Adrenal gland (tissue), 12 donors: Measurements from ENCODE around the gene MYO1E. TPM values are rescaled to one million over a fixed set of nuclear protein-coding genes. Genes with fewer than 3 reads are reported as not detected.

Experiments
- DNase-seq, 7 donors: peaks; one replicate each; pipeline ENCODE4 v3.0.0-alpha.2; 2019 to 2020
- H3K27ac ChIP-seq, 5 donors: fragments of 200-600 bp; sonication (generic) in 4 of 5; 1 replicate in 3 of 5; 2 replicates in 2 of 5; pipeline versions ENCODE4 v1.5.1 to v1.8.0; 2016 to 2020; ENCODE audit warnings: mild to moderate bottlenecking in 1 of 5
- H3K27me3 ChIP-seq: fragments of 200-600 bp; 2 replicates; pipeline ENCODE4 v1.8.0; 2021
- H3K36me3 ChIP-seq, 2 donors: fragments of 200-600 bp; replicated peaks in 1 of 2; 1 replicate in 1 of 2; 2 replicates in 1 of 2; pipeline versions ENCODE4 v1.5.1 to v1.8.0; 2018 to 2022
- H3K4me1 ChIP-seq, 2 donors: fragments of 200-600 bp; replicated peaks in 1 of 2; 1 replicate in 1 of 2; 2 replicates in 1 of 2; pipeline versions ENCODE4 v1.5.1 to v1.8.0; 2018 to 2021
- H3K4me3 ChIP-seq, 4 donors: fragments of 200-600 bp; sonication (generic) in 3 of 4; one replicate each; pipeline ENCODE4 v1.5.1; 2016 to 2018
- H3K9me3 ChIP-seq, 3 donors: fragments of 200-600 bp; sonication (generic) in 1 of 3; replicated peaks in 1 of 3; 1 replicate in 2 of 3; 2 replicates in 1 of 3; pipeline versions ENCODE4 v1.5.1 to v1.8.0; 2016 to 2021
- CTCF ChIP-seq, 6 experiments: fragments of 450-650 bp in 4 of 6; fragments of 200-600 bp in 2 of 6; sonication (generic) in 1 of 6; IDR thresholded peaks; 1 replicate in 5 of 6; 2 replicates in 1 of 6; pipeline versions ENCODE4 v1.5.1 to v1.8.0; 2016 to 2021; ENCODE audit warnings: antibody characterized with exemption in 6 of 6, mild to moderate bottlenecking in 2 of 6, moderate library complexity in 1 of 6
- POLR2A ChIP-seq, 2 donors: fragments of 450-650 bp; IDR thresholded peaks; one replicate each; pipeline ENCODE4 v1.6.1; 2017; ENCODE audit warnings: antibody characterized with exemption in 2 of 2, mild to moderate bottlenecking in 2 of 2, moderate library complexity in 1 of 2
- WGBS, 4 donors: extraction: QIAGEN DNeasy Blood & Tissue Kit in 2 of 4; methylation state at CpG; one replicate each; pipeline versions ENCODE4 v1.1.5 to v1.1.7; 2013 to 2017; 5-methylcytosine and 5-hydroxymethylcytosine counted together
- intact Hi-C, 2 donors: fragments of 100-400 bp; cut with DNase I; formaldehyde crosslinking; loops; one replicate each; pipeline versions ENCODE4 v1.14.1 to v1.15.0; 2022 to 2023
- polyA plus RNA-seq, 3 donors: library from polyadenylated mRNA; stranded (reverse); fragments of 200-250 nt in 2 of 3; fragments of 350-450 nt in 1 of 3; fragmentation: Illumina TruSeq in 1 of 3; extraction: RNeasy Lipid Tissue Mini Kit (QIAGEN cat#74804) in 1 of 3; gene quantifications; one replicate each; pipeline ENCODE4 v1.2.3, GENCODE V29; 2013 to 2014
- total RNA-seq, 9 donors: library from RNA; depleted of rRNA in 4 of 9; stranded (reverse); fragments of >200 nt in 4 of 9; fragments of 120-200 nt in 1 of 9; fragmentation: NEBNext Ultra II Directional in 1 of 9; extraction: Animal tissue kit (Norgen Biotek cat#: 25700) in 1 of 9; gene quantifications; one replicate each; pipeline versions ENCODE4 v1.1.0 to v1.2.4, GENCODE V29; 2013 to 2023
- donor health status: healthy with polysubstance abuse.
- donor health status: Bipolar disorder and iron deficiency.
- donor health status: DM: yes; HTN: yes; CAD: no.
- donor health status: DM: no; HTN: no; CAD: no.
- donor health status: DM: no; HTN: no; CAD: no.
- donor health status: DM: yes; HTN: yes; CAD: no.

The MYO1E gene
- total and polyA plus RNA-seq, 12 donors = 11.9 to 50.8 (median 26.0) TPM

GRCh38 chr15:59260090-59260489 lies 112.6 kb downstream of the MYO1E start:
- no peaks in the 10 kb centered on the region for H3K27me3 ChIP-seq
- 85 to 95% (median 93%) methylated on average over 6 of the region's 6 CpGs for WGBS, 4 donors

GRCh38 chr15:59259137-59259943 lies 113.3 kb downstream of the MYO1E start:
- intact Hi-C loops = no loop called here
- Histone ChIP-seq H3K4me1 (no peaks in the 10 kb centered on the region), H3K36me3 (no peaks in the 10 kb centered on the region), H3K27ac (no peak overlapping the region), H3K4me3 (no peak overlapping the region), H3K9me3 (no peaks in the 10 kb centered on the region), H3K27me3 (no peaks in the 10 kb centered on the region)
- TF ChIP-seq POLR2A (IDR thresholded peaks at IDR 0.05) (no peak), CTCF (IDR thresholded peaks at IDR 0.05) (no peak)
- 85 to 88% (median 87%) methylated on average over 5 of the region's 5 CpGs for WGBS, 4 donors
- DNase-seq = no peak

More at GRCh38 chr15:59260090-59260489, 112.6 kb downstream of the MYO1E start:
- intact Hi-C loops = no loop called here
- no peaks in the 10 kb centered on the region for H3K36me3 ChIP-seq
- TF ChIP-seq CTCF (IDR thresholded peaks at IDR 0.05) = no peak
- TF ChIP-seq POLR2A (IDR thresholded peaks at IDR 0.05) = no peak
- no peak for DNase-seq
- H3K27ac ChIP-seq = no peak overlapping the region
- H3K4me1 ChIP-seq = no peaks in the 10 kb centered on the region
- H3K9me3 ChIP-seq = no peaks in the 10 kb centered on the region
- no peak overlapping the region for H3K4me3 ChIP-seq

- Histone ChIP-seq H3K4me3 (no peak overlapping the region), H3K9me3 (no peaks in the 10 kb centered on the region), H3K27me3 (no peaks in the 10 kb centered on the region), H3K27ac (no peak overlapping the region), H3K36me3 (no peaks in the 10 kb centered on the region), H3K4me1 (no peaks in the 10 kb centered on the region)
- no peak for TF ChIP-seq POLR2A (IDR thresholded peaks at IDR 0.05)
- no peak for TF ChIP-seq CTCF (IDR thresholded peaks at IDR 0.05)
- WGBS, 4 donors = 72 to 75% (median 74%) methylated on average over 4 of the region's 4 CpGs
- no peak for DNase-seq
- intact Hi-C loops = no loop called here
Observed at GRCh38 chr15:59258317-59258716, 114.4 kb downstream of the MYO1E start.

DNA sequence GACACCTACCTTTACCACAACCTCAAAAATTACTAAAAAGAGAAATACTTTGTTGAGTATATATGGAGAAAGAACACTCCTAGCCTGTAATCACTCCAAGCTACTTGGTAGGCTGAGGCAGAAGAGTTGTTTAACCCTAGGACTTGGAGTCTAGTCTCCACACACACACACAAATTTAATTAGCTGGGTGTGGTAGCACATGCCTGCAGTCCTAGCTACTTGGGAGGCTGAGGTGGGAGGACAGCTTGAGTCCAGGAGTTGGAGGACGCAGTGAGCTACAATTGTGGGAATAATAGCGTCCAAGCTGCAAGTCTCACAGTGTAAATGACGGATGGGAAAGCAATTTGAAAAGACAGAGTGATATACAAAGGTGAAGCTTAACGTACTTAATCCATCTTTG lies 115.5 kb downstream of the MYO1E start:
- no peak for DNase-seq
- H3K27me3 ChIP-seq = no peaks in the 10 kb centered on the region
- no peak overlapping the region for H3K27ac ChIP-seq
- TF ChIP-seq CTCF (IDR thresholded peaks at IDR 0.05) = no peak
- no peak for TF ChIP-seq POLR2A (IDR thresholded peaks at IDR 0.05)
- H3K9me3 ChIP-seq = no peaks in the 10 kb centered on the region
- no peaks in the 10 kb centered on the region for H3K36me3 ChIP-seq
- no peaks in the 10 kb centered on the region for H3K4me1 ChIP-seq
- intact Hi-C loops = no loop called here
- 71 to 73% (median 72%) methylated on average over 4 of the region's 4 CpGs for WGBS, 4 donors
- H3K4me3 ChIP-seq = no peak overlapping the region
